Right lung (tissue), 10 donors: ENCODE results near the gene MPHOSPH8. TPM values are rescaled to one million over a fixed set of nuclear protein-coding genes. Genes with fewer than 3 reads are reported as not detected.

ENCODE experiments used
- DNase-seq, 2 donors: peaks; one replicate each; pipeline ENCODE4 v3.0.0-alpha.2; 2013
- long read RNA-seq, 8 donors: transcript quantifications; one replicate each; lab custom pipeline, GENCODE V29; 2026
- polyA plus RNA-seq, 5 donors: library from polyadenylated mRNA; unstranded; fragments of 120-200 nt; gene quantifications; one replicate each; pipeline versions ENCODE4 v1.2.1 to v1.2.3, GENCODE V29; 2013; ENCODE audit warnings: inconsistent platforms in 1 of 5, low replicate concordance in 1 of 5; ENCODE audit not compliant: insufficient read length in 5 of 5, insufficient read depth in 1 of 5

The MPHOSPH8 gene, protein sequence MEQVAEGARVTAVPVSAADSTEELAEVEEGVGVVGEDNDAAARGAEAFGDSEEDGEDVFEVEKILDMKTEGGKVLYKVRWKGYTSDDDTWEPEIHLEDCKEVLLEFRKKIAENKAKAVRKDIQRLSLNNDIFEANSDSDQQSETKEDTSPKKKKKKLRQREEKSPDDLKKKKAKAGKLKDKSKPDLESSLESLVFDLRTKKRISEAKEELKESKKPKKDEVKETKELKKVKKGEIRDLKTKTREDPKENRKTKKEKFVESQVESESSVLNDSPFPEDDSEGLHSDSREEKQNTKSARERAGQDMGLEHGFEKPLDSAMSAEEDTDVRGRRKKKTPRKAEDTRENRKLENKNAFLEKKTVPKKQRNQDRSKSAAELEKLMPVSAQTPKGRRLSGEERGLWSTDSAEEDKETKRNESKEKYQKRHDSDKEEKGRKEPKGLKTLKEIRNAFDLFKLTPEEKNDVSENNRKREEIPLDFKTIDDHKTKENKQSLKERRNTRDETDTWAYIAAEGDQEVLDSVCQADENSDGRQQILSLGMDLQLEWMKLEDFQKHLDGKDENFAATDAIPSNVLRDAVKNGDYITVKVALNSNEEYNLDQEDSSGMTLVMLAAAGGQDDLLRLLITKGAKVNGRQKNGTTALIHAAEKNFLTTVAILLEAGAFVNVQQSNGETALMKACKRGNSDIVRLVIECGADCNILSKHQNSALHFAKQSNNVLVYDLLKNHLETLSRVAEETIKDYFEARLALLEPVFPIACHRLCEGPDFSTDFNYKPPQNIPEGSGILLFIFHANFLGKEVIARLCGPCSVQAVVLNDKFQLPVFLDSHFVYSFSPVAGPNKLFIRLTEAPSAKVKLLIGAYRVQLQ
- 10 to 100 TPM; 62.4 to 83.4 (median 78.5) TPM for polyA plus RNA-seq
- long read RNA-seq, donor 1, transcript MPHOSPH8-202 (3 exons, 1,048 nt): major isoform, 11 of 199 reads
- long read RNA-seq, donor 1, partial matches to known transcripts: 163 of 199 reads
- long read RNA-seq, donor 1, other reads (novel, unspliced or antisense): 25 of 199 reads
- long read RNA-seq, donor 2, partial matches to known transcripts: 38 of 49 reads
- long read RNA-seq, donor 2, other reads (novel, unspliced or antisense): 8 of 49 reads
- long read RNA-seq, donor 3, transcript MPHOSPH8-202 (3 exons, 1,048 nt): major isoform, 7 of 87 reads
- long read RNA-seq, donor 3, partial matches to known transcripts: 80 of 87 reads
- long read RNA-seq, donor 3, other reads (novel, unspliced or antisense): 0 of 87 reads
- long read RNA-seq, donor 4, partial matches to known transcripts: 57 of 58 reads
- long read RNA-seq, donor 4, other reads (novel, unspliced or antisense): 0 of 58 reads
- long read RNA-seq, donor 5, transcript MPHOSPH8-202 (3 exons, 1,048 nt): major isoform, 14 of 209 reads
- long read RNA-seq, donor 5, partial matches to known transcripts: 164 of 209 reads
- long read RNA-seq, donor 5, other reads (novel, unspliced or antisense): 31 of 209 reads
- long read RNA-seq, donor 6, full-length matches to known transcripts: 9 of 185 reads
- long read RNA-seq, donor 6, partial matches to known transcripts: 167 of 185 reads
- long read RNA-seq, donor 6, other reads (novel, unspliced or antisense): 9 of 185 reads
- long read RNA-seq, donor 7, full-length matches to known transcripts: 5 of 128 reads
- long read RNA-seq, donor 7, partial matches to known transcripts: 105 of 128 reads
- long read RNA-seq, donor 7, other reads (novel, unspliced or antisense): 18 of 128 reads
- long read RNA-seq, donor 8, partial matches to known transcripts: 23 of 25 reads
- long read RNA-seq, donor 8, other reads (novel, unspliced or antisense): 0 of 25 reads

DNA sequence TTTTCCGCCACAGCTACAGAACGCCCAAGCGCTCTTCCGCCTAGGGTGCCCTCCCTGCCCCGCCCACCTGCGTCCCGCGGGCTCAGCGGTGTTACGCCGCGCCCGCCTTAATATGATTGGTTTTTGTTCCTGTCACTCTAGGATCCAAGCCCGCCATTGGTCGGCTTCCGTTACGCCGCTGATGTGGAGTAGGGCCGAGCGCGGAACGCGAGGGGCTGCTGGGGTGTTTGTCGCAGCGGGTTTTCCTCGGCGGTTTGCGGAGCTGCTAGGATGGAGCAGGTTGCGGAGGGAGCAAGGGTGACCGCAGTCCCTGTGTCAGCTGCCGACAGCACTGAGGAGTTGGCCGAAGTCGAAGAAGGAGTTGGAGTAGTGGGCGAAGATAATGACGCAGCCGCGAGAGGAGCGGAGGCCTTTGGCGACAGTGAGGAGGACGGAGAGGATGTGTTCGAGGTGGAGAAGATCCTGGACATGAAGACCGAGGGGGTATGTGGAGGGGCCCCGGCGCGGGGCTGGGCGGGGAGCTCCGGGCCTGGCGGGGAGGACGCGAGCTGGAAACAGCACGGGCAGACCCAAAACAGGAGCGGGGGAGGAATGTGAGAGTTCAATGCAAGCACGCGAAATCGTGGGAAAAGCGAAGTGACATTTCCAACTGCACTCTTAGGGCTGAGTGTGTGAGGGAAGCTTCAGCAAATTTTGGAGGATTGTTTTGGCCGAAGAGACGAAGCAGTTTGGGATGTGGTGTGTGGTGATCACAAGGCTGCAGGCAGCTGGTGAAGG is at the start of gene MPHOSPH8:
Gene MPHOSPH8, plus strand, starts transcription at position 181 of the 777 bp plus-strand sequence. Its CDS starts 90 bp downstream, at position 271.
- DNase-seq: peak; percentile 97 to 98

DNA sequence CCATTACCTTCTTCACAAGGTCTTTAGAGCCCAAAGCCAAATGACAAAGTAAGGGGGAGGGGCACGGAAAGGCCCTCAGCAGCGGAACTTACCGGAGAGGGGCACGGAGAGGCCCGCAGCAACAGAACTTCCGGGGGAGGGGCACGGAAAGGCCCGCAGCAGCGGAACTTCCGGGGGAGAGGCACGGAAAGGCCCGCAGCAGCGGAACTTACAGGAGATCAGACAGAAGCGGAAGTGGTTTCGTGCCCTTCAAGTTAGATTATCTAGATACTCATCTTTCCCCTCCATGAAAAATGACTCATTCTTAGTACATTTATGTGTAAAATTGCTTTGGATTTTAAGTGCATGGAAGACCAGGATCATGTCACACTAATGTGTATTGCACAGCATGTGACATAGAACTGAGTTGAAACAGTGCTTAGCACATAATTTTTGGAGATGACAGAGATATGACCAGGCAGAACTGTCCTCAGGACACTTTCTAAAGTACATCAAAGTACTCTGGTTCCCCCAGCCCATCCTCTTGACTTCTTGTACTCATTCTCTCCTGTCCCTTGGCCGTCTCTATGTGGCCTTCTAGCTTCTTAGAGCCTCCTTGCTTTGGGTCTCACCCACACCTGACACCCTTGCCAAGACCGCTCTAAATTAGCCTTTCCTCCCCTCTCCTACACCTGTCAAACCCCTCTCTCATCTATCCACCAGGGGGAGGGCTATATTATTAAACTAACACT is 46.4 kb upstream of the MPHOSPH8 start:
- no peak for DNase-seq

DNA sequence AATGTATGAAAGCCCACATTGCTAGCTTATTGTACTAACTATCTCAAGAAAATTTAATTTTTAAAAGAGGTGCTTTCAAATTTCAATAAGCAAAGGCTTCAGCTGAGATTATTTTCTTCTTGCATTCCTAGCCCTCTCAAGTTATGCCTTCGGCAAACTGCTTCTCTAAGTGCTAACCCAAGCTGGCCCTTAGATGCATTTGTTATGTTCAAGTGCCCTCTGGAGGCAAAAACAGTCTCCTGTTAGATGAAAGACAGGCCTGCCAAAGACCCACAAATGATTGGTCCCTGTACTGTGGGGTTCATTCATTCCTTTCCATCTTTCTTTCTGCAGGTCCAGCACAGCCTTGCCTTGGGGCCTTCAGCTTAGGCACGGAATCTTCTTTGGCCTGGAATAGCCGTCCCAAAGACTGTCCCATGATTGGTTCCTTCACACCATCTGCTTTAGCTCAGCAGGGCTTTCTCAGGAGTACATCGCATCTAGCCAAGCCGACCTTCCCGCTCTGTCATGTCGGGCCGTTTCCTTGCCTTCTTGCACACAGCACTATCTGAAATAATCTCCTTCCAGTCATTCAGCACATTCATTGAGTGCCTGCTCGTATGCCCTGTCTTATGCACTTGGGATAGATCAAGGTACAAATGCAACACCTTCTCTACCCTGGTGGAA is 45.7 kb upstream of the MPHOSPH8 start:
- no peak for DNase-seq

GRCh38 chr13:19589312-19589711 is 44.1 kb upstream of the MPHOSPH8 start:
- DNase-seq: no peak

GRCh38 chr13:19590423-19590822 is 43.0 kb upstream of the MPHOSPH8 start:
- no peak for DNase-seq

- DNase-seq: no peak
These were observed 41.6 kb upstream of the MPHOSPH8 start for GRCh38 chr13:19591864-19592263.

GRCh38 chr13:19592657-19593180 is 40.7 kb upstream of the MPHOSPH8 start:
- DNase-seq: no peak

GRCh38 chr13:19596086-19596485 is 37.4 kb upstream of the MPHOSPH8 start:
- DNase-seq: no peak

GRCh38 chr13:19596960-19597361 is 36.5 kb upstream of the MPHOSPH8 start:
- DNase-seq: no peak

DNA sequence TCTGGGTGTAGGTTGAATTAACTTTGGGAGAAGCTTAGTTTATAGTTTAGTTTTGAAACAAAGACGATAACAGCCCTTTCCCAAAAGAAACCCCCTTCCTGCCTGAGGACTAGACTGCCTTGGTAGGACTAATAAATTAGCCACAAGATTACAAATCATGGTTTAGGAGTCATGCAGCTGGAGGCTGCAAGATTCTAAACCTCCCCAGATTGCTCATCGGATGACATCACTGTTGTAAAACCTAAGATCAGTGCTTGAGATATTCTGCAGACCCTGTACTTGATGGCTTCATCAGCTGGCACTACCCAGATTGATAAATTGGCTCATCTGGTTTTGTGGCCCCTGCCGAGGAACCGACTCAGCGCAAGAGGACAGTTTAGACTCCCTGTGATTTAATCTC is 35.9 kb upstream of the MPHOSPH8 start:
- DNase-seq: no peak

DNA sequence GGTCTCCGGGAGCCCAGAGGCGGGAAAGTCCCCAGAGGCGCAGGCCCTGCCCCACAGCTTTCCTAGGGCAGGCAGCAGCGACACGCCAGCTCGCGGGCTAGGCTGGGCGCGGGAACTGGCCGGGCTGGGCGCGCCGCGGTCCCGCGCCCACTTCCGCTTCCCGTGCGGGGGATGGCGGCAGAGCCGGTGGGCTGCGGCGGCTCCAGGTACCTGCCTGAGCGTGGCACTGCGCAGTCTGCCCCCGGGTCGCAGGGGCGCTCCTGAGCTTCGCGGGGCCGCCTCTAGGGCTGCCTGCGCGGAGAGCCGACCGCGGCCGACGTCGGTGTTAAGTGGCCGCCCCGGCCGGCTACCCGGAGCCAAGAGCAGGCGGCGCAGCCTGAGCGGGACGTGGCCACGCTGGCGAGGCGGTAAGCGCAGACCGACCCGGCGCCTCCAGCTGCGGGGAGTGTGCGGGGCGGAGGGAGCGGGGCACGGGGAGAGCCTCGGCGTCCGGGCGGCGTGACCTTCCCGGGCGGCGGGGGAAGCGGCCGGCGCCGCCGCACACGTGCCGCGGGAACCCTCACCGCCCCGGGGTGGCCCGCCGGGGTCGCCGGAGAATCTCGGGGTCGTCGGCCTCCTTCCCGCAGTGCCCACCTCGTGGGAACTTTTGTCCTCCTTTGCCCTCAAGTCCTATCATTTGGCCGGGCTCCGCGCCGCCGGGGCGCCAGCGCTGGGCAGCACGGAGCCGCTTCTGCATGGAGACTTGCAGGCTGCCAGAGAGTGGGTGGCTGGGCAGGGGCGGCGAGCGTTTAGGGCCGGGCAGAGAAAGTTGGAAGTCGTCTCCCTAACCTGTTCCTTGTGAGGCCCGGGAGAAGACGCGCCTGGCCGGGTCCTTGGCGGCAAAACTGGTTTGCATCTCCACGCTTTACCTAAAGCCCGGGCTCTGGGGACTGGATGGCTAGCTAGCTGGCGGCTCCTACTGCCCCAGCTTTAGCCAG is 31.4 kb upstream of the MPHOSPH8 start:
- DNase-seq: peak; percentile 18 to 35

- DNase-seq: no peak
These were observed 29.2 kb upstream of the MPHOSPH8 start for GRCh38 chr13:19604306-19604705.

DNA sequence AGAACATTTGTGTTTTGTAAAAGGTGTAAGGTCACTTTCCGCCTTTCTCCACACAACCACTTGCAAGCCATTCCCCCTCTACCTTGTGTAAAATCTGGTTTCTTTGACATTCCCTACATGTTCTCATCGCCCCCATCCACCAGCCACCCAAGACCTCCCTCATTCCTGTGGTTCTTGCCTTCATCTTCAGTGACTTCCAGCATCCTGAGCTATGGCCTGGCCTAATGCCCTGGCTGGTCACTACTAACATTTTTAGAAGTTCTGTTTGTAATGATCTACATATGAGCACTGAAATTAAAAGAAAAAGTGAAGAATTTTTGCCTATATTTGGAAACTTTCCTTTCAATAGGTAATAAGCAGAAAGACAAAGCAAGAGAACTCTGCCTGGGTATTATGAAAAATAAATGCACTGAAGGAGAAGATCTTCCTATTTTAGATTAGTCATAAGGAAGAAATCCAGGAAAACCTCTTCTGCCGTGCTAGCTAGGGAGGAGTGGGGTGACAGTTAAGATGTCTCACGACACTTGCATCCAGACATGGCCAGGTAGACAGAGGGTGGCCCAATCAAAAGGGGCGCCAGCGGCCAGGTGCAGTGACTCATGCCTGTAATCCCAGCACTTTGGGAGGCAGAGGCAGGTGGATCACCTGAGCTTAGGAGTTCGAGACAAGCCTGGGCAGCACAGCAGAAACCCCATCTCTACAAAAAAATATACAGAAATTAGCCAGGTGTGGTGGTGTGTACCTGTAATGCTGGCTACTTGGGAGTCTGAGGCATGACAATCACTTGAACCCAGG is 28.1 kb upstream of the MPHOSPH8 start:
- DNase-seq: no peak

DNA sequence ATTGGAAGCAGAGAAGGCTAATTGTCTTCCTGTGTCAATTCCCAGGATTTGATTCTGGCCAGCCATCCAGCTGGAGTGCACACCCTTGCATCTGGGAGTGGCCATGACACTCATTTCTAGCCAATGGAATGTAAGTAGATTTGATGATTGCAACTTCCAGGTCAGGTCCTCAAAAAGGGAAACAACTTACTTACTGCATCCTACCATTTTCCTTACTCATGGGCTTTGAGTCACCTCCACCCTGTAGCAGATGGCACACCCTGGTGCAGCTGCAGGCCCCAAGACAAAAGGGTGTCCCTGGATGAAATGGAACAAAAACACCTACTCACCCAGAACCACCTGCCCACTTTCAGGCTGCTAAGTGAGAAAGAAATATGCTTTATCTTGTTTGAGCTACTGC is 27.3 kb upstream of the MPHOSPH8 start:
- DNase-seq: no peak

DNA sequence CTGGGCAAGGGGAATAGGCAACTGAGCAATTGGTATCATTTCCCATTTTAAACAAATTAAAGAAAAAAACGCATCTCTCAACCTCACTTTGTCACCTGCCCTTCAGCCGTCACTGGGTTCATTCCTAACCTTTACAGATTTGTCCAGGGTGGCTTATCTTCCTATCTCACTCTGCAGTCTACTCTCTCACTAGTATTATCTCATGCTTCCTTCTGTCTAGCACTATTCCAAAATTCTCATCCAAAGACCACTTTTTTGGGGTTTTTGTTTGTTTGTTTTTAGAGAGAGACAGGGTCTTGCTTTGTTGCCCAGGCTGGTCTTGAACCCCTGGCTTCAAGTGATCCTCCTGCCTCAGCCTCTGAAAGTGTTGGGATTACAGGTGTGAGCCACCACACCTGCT is 26.7 kb upstream of the MPHOSPH8 start:
- no peak for DNase-seq

DNA sequence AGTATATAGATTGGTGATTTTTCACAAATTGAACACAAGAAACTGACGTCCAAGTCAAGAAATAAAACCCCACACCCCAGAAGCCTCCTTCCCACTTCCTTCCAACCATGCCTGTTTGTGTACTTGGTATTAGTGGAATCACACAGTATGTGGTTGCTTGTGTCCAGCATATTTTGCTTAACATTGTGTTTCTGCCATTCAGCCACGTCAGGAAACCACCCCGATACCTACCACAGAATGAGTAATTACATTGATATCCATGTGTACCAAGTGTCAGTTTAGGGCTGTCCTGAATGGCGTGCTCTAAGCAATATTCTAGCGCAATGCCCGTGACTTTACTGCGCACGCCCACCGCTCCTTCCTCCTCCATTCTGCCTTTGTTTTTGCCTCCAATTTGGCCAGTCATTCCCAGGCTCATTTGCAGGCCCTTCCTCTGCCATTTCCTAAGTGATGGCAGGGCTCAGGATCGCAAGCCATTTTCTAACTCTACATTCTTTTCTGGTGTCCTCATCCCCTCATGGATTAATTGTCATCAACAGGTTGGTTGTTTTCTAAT is 25.9 kb upstream of the MPHOSPH8 start:
- DNase-seq: no peak
